ENCODE results near the gene SIAH2.

SIAH2 gene

DNA sequence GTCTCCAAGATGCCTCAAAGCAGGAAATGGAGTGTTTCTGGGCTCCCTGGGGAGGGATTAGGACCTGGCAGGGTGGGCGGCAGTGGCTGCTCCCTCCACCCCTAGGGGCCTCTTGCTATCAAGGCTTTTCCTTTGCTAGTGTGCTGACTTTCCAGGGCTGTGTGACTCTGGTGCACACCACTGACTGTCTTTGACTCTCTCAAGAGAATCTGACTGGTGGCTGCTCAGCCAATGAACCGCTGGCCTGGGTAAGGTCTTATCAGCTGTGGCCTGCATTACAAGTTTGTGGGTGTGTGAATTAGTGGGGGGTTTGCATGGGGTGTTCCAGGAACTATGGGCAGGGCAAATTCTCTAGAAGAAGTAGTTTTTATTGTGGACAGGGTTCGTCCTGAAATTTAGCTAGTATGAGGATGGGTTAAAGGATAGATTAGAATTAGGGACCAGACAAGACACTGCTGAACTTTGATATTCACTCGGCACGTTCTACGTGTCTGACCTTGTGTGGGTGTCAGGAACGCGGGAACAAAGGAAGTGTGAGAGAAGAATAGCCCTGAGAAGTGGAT lies 29.5 kb downstream of the SIAH2 start:
- no peak for DNase-seq

DNA sequence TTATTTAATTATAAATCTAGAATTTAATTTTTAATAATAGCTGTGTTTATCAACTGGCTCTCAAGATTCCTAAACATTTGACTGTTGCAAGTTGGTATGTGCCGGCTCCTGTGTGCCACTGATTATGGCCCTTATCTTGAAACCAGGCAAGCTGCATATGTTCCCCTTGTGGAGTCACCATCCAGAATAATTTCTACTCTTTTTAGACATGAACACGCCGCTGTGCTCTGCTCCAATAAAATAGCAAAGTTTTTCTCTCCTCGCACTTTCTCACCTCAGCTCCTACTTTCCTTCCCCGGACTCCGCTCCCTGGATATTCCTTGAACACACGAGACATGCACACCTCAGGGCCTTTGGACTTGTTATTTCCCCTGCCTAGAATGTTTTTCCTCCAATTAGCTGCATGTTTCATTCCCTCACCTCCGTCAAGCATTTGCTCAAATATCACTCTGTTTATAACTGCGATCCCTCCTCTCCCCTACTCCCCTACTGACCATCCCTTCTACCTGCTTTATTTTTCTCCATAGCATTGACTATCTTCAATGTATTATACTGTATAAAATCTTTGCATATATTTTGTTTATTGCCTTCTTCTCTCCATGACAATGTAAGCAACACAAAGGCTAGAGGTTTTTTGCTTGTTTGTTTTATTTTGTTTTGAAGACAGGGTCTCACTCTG lies 33.1 kb downstream of the SIAH2 start:
- DNase-seq = no peak

GRCh38 chr3:150727653-150728502 lies 35.1 kb downstream of the SIAH2 start:
- no peak for DNase-seq

GRCh38 chr3:150725548-150725947 lies 37.4 kb downstream of the SIAH2 start:
- DNase-seq = no peak

GRCh38 chr3:150723946-150724345 lies 39.0 kb downstream of the SIAH2 start:
- DNase-seq = no peak

- no peak for DNase-seq
Measured at GRCh38 chr3:150722267-150722666, 40.7 kb downstream of the SIAH2 start.

DNA sequence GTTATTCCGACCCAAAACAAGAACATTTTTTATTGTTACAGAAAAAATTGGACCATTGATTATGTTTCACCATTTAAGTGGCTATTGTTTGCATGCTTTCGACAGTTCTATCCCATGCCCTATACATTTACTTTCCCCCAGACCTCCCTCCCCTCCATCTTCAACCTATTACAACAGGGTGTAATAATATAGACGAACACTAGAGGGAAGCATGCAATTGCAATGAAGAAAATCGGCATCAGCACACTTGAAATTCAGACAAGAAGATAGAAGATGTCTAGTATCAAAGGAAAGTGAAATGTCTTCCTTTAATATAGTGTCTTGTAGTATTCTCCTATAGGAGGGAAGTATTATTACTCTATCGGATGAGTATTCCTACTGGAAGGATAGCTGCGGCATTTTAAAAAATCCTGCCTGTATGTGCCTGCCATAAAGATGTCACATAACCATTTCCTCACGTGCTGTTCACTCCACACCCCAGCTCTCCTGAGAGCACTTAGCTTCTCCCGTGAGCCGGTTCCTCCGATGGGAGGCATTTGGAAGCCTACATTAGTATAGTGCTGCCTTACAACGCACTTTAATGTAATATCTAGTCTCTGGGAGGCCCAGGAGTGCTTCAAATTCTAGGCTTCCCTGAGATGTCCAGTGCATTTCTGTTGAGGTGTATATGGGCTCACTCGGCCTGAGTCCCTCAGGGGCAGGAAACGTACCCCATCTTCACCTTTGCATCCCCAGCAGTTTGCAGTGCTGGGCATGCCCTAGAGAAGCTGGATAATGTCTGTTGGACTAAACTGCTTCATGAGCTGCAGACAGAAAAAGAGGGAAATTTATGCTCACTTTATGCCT lies 41.5 kb downstream of the SIAH2 start:
- peak in 1 of 2 donors; percentile 75 for DNase-seq

DNA sequence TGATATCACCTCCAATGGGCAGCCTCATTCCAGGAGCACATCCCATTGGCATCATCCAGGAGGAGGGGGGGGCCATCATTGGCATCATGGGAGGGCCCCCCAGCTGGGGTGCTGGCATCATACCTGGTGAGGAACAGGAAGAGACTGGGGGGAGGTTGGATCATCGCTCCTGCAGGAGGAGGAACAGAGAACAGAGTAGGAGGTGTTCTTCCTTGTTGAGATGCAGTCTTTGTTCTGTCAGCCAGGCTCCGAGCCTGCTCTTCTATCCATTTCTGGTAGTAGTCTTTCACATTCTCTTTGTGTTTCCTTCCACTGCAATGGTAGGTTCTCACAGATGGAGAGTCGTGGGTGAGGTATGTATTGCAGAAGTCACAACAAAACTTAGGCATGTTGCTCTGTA lies 42.5 kb downstream of the SIAH2 start:
- no peak for DNase-seq

DNA sequence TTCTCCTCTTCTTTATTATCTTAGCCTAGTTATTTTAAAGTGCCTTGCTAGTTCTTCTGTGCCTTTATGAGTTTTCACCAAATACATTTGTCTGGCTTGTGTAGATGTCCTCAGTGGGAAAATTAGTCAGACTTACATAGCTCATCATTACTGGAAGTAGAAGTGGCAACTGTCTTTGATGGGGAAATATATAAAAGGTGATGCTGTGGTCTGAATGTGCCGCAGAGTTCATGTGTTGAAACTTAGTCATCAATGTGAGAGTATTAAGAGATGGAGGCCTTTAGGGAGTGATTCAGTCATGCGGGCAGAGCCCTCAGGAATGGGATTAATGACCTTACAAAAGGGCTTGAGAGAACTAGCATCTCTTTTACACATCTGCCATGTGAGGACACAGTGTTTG lies 52.9 kb downstream of the SIAH2 start:
- DNase-seq = no peak

- DNase-seq = peak; percentile 86 to 90
Measured at GRCh38 chr3:150703756-150704344, 59.1 kb downstream of the SIAH2 start, which contains the start of gene ERICH6. Gene ERICH6 (minus strand): TSS chr3:150703920. CDS start chr3:150703898, 22 bp downstream.

GRCh38 chr3:150703299-150703755 lies 59.6 kb downstream of the SIAH2 start:
- peak; percentile 56 to 59 for DNase-seq

DNA sequence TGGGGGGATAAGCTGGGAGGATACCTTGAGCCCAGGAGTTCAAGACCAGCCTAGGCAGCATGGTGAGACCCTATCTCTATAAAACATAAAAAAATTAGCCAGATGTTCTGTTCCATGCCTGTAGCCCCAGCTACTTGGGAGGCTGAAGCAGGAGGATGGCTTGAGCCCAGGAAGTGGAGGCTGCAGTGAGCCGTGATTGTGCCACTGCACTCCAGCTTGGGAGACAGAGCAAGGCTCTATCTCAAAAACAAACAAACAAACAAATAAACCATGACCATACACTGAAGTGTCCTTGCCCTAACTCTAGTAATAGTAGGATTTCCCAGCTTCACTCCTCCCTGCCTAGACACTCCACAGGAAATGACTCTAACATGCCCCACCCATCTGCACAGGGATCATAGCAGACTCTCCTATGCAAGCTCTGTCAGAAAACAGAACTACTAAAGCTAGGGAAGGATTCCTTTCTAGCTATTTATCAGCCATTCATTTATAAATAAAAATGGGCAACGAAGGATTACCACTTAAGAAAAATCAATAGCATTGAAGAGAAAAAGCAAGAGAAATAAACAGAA lies 63.8 kb downstream of the SIAH2 start:
- DNase-seq = no peak

DNA sequence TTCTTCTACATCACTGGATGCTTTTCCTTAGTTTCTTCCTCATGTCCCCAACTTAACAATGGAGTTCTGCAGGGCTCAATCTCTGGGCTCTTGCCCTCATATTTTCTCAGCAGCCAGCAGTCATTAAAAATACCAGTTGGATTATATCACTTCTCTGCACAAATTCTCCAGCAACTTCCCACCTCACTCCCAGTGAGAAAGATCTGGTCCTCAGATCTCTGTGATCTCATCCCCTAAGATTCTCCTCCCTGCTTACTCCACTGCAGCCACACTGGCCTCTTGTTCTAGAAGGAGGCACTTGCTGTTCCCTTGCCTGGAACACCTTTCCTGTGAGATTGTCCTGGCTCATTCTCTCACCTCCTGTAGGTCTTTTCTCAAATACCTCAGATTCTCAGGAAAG lies 65.3 kb downstream of the SIAH2 start:
- no peak for DNase-seq

DNA sequence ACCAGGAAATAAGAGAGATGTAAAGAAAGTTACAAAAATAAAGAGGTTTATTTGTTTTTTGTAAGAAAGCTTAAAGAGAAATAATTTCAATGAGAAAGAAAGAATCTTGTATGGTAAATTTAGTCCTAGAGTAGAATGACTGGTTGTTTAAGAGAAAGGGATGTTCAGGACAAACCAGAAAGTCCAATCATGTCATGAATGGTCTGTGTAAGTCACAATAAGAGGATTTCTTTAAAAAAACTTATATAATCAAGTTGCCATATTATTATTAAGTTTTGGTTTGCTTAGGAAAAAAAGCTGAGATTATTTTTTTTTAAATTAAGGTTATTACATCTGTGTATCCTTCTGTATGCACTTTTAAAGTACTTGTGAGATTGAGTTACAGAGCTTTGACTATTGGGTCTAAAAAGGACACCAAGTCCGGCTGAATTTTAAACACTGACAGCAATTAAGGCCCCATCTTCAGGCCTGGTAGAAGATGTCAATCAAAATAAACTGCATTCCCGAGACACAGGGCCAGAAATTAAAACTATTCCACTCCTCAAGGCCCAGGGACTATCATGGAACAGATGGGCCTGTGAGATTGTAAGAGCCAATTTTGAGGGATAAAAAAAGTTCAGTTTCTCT lies 71.4 kb downstream of the SIAH2 start:
- no peak for DNase-seq

Data from CD4-positive, alpha-beta T cell treated with Interleukin-1 beta for 1 hour (primary cell).